ENCODE data around the gene PSAP. TPM values are rescaled to one million over a fixed set of nuclear protein-coding genes. Genes with fewer than 3 reads are reported as not detected.

PSAP gene
- polyA plus RNA-seq, 1 experiment: 1,979 TPM

DNA sequence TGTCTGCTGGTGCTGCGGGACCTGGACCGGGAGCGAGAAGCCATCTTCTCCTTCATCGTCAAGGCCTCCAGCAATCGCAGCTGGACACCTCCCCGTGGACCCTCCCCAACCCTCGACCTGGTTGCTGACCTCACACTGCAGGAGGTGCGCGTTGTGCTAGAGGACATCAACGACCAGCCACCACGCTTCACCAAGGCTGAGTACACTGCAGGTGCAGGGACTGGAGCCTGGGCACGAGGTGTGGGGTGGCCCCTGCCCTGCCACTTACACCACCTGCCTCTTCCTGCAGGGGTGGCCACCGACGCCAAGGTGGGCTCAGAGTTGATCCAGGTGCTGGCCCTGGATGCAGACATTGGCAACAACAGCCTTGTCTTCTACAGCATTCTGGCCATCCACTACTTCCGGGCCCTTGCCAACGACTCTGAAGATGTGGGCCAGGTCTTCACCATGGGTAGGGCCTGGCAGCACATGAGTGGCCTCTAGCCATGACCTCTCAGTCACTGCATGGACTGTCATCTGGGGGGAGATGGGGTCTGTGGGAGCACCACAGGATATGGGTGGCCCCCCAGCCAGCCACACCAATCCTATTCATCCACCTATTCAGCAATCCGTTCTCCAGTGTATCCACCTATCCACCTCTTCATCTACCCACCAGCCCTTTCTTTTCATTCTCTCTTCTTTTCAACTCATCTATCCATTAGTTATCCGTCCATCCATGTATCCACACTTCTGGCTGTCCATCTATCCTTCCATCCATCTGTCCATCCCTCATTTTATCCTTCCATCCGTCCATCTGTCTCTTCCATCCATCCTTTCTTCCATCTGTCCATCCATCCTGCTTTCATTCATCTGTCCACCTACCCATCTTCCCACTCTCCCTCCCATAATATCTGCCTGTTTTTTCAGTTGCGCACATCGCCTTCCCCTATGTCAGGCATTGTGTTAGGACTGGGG, 43.2 kb downstream of the PSAP start:
- TF ChIP-seq CTCF (IDR thresholded peaks at IDR 0.05; ENCODE audit: insufficient read depth, low read depth, low read length): no peak
- CTCF ChIA-PET: interaction anchor here (0.6 to 1.5 kb wide), 8 partner anchors 11 to 494 kb away, joined by 3 to 4 read pairs (median 3); no protein-coding TSS in a partner anchor
- POLR2A ChIA-PET: no interaction called here
- DNase-seq (ENCODE audit: low read depth): no peak
- no peaks in the 10 kb centered on the region for H3K36me3 ChIP-seq (ENCODE audit: control insufficient read depth, insufficient read depth, low read length)
- H3K4me3 ChIP-seq (ENCODE audit: low read depth, low read length): no peak overlapping the region
- H3K27me3 ChIP-seq (ENCODE audit: control insufficient read depth, insufficient read depth, low read length): peaks cover 9% of the 10 kb centered on the region; the same call in 1 of the 2 replicates

- TF ChIP-seq CTCF (IDR thresholded peaks at IDR 0.05; ENCODE audit: insufficient read depth, low read depth, low read length): no peak
- ChIA-PET CTCF (interaction anchor here (1.0 to 1.4 kb wide), 3 partner anchors 33 to 438 kb away, joined by 3 to 7 read pairs (median 3); partner anchors contain the start of gene VSIR), POLR2A (interaction anchor here (0.5 kb wide), 1 partner anchor 97 kb away, joined by 5 read pairs; no protein-coding TSS in a partner anchor)
Measured at GRCh38 chr10:71806704-71807556, 44.1 kb downstream of the PSAP start.

DNA sequence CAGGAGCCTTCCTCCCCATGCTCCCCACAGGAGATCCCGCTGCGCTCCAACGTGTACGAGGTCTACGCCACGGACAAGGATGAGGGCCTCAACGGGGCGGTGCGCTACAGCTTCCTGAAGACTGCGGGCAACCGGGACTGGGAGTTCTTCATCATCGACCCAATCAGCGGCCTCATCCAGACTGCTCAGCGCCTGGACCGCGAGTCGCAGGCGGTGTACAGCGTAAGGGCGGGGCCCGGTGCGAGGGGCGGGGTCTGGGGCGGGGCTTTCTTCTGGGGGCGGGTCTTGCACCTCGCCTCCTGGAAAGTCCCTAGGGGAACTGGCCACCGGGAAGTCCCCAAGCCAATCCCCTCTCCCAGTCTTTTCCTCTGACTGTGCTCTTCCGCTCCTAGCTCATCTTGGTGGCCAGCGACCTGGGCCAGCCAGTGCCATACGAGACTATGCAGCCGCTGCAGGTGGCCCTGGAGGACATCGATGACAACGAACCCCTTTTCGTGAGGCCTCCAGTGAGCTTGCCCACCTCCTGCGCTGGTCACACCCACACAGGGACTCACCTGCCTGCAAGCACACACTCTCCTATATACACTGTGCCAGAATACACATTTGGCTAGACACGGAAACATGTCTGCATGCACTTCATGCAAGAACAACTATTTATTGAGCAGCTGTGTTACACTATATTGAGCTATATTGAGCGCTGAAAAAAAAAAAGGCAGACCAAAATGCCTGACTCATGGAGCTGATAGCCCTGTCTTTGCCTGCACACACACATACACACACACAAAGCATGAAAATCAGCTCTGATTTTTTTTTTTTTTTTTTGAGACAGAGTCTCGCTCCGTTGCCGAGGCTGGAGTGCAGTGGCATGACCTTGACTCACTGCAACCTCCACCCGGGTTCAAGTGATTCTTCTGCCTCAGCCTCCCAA, 45.0 kb downstream of the PSAP start:
- no peak for TF ChIP-seq CTCF (IDR thresholded peaks at IDR 0.05; ENCODE audit: insufficient read depth, low read depth, low read length)
- H3K4me3 ChIP-seq (ENCODE audit: low read depth, low read length): no peak overlapping the region
- CTCF ChIA-PET: interaction anchor here (0.9 to 1.4 kb wide), 3 partner anchors 23 to 109 kb away, joined by 3 to 7 read pairs (median 4); partner anchors contain the start of gene VSIR
- peaks cover 10% of the 10 kb centered on the region; the same call in 1 of the 2 replicates for H3K27me3 ChIP-seq (ENCODE audit: control insufficient read depth, insufficient read depth, low read length)
- no peaks in the 10 kb centered on the region for H3K36me3 ChIP-seq (ENCODE audit: control insufficient read depth, insufficient read depth, low read length)
- DNase-seq (ENCODE audit: low read depth): no peak
- POLR2A ChIA-PET: interaction anchor here (0.5 kb wide), 1 partner anchor 97 kb away, joined by 5 read pairs; no protein-coding TSS in a partner anchor

More at GRCh38 chr10:71806704-71807556, 44.1 kb downstream of the PSAP start:
- no peak for DNase-seq (ENCODE audit: low read depth)
- Histone ChIP-seq H3K4me3 (ENCODE audit: low read depth, low read length) (no peak overlapping the region), H3K27me3 (ENCODE audit: control insufficient read depth, insufficient read depth, low read length) (peaks cover 9% of the 10 kb centered on the region; the same call in 1 of the 2 replicates), H3K36me3 (ENCODE audit: control insufficient read depth, insufficient read depth, low read length) (no peaks in the 10 kb centered on the region)

DNA sequence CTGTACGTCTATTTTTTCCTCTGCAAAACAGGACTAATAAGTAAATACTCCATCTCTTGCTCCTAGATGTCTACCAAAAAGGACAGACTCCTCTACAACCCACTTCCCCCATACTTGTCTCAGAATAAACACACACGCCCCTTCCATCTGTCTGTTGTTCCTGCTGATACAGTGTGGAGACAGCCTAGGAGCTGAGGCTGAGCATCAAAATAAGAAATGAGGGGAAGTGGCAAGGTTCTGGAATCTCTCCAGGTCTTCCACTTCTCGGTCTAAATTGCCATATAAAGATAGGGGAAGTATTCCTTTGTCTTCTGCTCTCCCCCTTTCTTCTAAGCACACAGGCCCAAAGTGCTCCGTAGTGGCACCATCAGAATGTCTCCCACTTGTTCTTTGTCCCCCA, 47.0 kb downstream of the PSAP start:
- H3K36me3 ChIP-seq (ENCODE audit: control insufficient read depth, insufficient read depth, low read length): no peaks in the 10 kb centered on the region
- POLR2A ChIA-PET: no interaction called here
- DNase-seq (ENCODE audit: low read depth): no peak
- no peak overlapping the region for H3K4me3 ChIP-seq (ENCODE audit: low read depth, low read length)
- TF ChIP-seq CTCF (IDR thresholded peaks at IDR 0.05; ENCODE audit: insufficient read depth, low read depth, low read length): no peak
- peaks cover 10% of the 10 kb centered on the region; the same call in 1 of the 2 replicates for H3K27me3 ChIP-seq (ENCODE audit: control insufficient read depth, insufficient read depth, low read length)
- CTCF ChIA-PET: interaction anchor here (0.9 to 1.2 kb wide), 2 partner anchors 407 to 420 kb away, joined by 3 read pairs; partner anchors contain the start of gene CDH23
